ENCODE results near the gene ZSCAN18. TPM values are rescaled to one million over a fixed set of nuclear protein-coding genes. Genes with fewer than 3 reads are reported as not detected.

The ZSCAN18 gene
- polyA plus RNA-seq, 4 donors, result 6.3 to 58.1 (median 18.5) TPM

DNA sequence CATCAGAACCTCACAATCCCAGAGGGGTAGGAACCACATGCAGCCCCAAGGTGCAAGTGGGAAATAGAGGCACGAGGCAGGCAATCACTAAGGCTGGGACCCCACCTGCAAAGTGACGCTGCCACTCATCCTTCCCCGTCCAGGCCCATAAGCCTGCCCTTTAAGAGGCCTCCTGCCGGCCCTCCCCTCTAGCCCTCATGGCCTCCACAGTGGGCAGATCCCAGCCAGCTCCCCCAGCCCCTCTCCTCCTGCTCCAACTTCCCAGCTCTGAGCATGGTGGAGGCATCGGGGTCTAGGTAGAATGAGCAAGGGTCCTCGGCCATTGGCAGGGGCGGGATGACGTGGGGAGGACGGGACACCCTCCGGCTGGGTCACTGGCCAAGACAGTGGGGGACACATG lies 2.7 kb downstream of the ZSCAN18 start:
- no peaks in the 10 kb centered on the region for H3K27me3 ChIP-seq (ENCODE audit: control insufficient read depth in 3 of 3, insufficient read depth in 3 of 3, low read length in 3 of 3)
- peaks cover 0 to 4% (median 0%) of the 10 kb centered on the region in 3 donors for H3K4me1 ChIP-seq (ENCODE audit: control insufficient read depth in 3 of 3, insufficient read depth in 2 of 3, low read depth in 1 of 3, low read length in 2 of 3)
- H3K9me3 ChIP-seq (ENCODE audit: control insufficient read depth in 2 of 2, insufficient read depth in 1 of 2, low read depth in 1 of 2, low read length in 1 of 2), result peaks cover 10 to 67% of the 10 kb centered on the region in 2 donors
- H3K27ac ChIP-seq (ENCODE audit: low read depth in 1 of 3, low read length in 2 of 3), result no peak overlapping the region
- DNase-seq, result no peak
- H3K36me3 ChIP-seq (ENCODE audit: control insufficient read depth in 3 of 3, insufficient read depth in 2 of 3, low read depth in 1 of 3, low read length in 3 of 3), result peaks cover 0 to 33% (median 0%) of the 10 kb centered on the region in 3 donors
- no peak overlapping the region for H3K4me3 ChIP-seq (ENCODE audit: low read depth in 1 of 3, low read length in 3 of 3)
- FAIRE-seq, result no peak
- WGBS, 3 donors, result 92 to 99% (median 94%) methylated on average over 9 to 10 of the region's 10 CpGs

DNA sequence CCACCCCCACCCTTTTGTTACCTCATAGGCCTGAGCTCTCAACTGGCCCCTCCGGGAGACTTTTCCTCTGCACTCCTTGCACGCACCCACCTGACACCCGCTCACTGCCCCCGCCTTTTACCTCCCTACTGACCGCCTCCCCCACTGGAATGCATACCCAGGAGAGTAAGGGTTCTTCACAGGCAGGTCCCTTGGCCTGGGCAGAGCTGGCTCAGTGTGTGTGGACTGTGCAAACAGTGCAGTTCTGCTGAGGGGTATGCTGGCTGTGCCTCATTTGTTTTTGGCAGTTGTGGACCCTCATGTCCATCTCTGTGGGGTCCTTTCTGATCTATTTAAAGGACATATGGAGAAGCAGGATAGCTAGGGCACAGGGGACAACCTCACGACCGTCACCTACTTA lies 5.0 kb downstream of the ZSCAN18 start:
- 84 to 93% (median 90%) methylated on average over 7 of the region's 7 CpGs for WGBS, 3 donors
- DNase-seq (no peak), FAIRE-seq (no peak)
- no peaks in the 10 kb centered on the region for H3K27me3 ChIP-seq (ENCODE audit: control insufficient read depth in 3 of 3, insufficient read depth in 3 of 3, low read length in 3 of 3)
- H3K27ac ChIP-seq (ENCODE audit: low read depth in 1 of 3, low read length in 2 of 3), result no peak overlapping the region
- peaks cover 0 to 4% (median 0%) of the 10 kb centered on the region in 3 donors for H3K4me1 ChIP-seq (ENCODE audit: control insufficient read depth in 3 of 3, insufficient read depth in 2 of 3, low read depth in 1 of 3, low read length in 2 of 3)
- H3K4me3 ChIP-seq (ENCODE audit: low read depth in 1 of 3, low read length in 3 of 3), result no peak overlapping the region
- peaks cover 11 to 82% of the 10 kb centered on the region in 2 donors for H3K9me3 ChIP-seq (ENCODE audit: control insufficient read depth in 2 of 2, insufficient read depth in 1 of 2, low read depth in 1 of 2, low read length in 1 of 2)
- peaks cover 0 to 47% (median 0%) of the 10 kb centered on the region in 3 donors for H3K36me3 ChIP-seq (ENCODE audit: control insufficient read depth in 3 of 3, insufficient read depth in 2 of 3, low read depth in 1 of 3, low read length in 3 of 3)

DNA sequence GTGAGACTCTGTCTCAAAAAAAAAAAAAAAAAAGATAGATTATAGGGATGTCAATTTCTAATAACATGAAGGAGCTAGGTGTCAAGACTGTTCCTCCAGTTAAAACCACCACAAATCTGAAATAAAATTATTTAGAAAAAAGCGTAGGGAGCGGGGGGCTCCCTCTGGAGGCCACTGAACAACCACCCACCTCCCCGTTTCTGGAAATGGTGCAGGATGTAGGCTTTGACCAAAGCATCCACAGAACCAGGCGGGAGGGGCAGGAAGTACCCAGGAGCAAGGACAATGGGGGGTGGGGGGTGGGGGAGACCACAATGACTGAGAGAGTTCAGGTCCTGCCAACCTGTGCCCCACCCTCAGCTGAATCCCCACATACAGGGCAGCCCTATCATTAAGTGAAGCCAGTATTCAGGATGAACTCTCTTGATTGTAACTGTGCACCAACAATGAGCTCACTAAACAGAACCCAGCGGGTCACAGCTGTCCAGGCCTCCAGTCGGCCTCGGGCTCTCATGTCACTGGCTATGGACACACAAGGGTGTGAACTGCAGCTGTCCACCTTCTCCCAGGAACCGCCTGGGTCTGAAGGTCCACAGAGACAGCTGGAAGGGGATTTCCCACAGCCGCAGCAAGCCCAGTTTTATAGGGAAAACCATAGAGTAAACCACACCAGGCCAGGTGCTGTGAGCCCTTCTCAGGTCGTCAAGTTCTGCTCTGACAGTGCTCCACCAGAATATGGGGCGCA lies 6.6 kb downstream of the ZSCAN18 start:
- 75 to 82% (median 77%) methylated on average over 11 of the region's 11 CpGs for WGBS, 3 donors
- H3K4me3 ChIP-seq (ENCODE audit: low read depth in 1 of 3, low read length in 3 of 3), result no peak overlapping the region
- no peaks in the 10 kb centered on the region for H3K4me1 ChIP-seq (ENCODE audit: control insufficient read depth in 3 of 3, insufficient read depth in 2 of 3, low read depth in 1 of 3, low read length in 2 of 3)
- H3K36me3 ChIP-seq (ENCODE audit: control insufficient read depth in 3 of 3, insufficient read depth in 2 of 3, low read depth in 1 of 3, low read length in 3 of 3), result peaks cover 0 to 61% (median 0%) of the 10 kb centered on the region in 3 donors
- no peaks in the 10 kb centered on the region for H3K27me3 ChIP-seq (ENCODE audit: control insufficient read depth in 3 of 3, insufficient read depth in 3 of 3, low read length in 3 of 3)
- DNase-seq, result peak in 1 of 2 donors; percentile 28
- peaks cover 11 to 89% of the 10 kb centered on the region in 2 donors for H3K9me3 ChIP-seq (ENCODE audit: control insufficient read depth in 2 of 2, insufficient read depth in 1 of 2, low read depth in 1 of 2, low read length in 1 of 2)
- H3K27ac ChIP-seq (ENCODE audit: low read depth in 1 of 3, low read length in 2 of 3), result no peak overlapping the region
- FAIRE-seq, result no peak

DNA sequence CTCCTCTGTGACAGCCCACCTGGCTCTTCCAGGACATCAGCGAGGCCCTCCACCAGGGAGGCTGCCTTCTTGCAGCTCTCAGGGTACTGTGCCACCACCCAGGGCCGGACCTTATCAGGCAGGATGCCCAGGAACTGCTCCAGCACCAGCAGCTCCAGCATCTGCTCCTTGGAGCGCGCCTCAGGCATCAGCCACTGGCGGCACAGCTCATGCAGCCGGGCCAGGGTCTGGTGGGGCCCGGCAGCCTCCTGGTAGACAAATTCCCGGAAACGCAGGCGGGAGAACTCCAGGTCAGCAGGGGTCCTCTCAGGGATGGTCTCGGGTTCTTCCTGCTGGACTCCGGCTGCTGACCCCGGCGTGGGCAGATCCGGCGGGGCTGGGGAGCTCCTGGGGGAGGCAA lies 8.2 kb downstream of the ZSCAN18 start:
- H3K27ac ChIP-seq (ENCODE audit: low read depth in 1 of 3, low read length in 2 of 3), result no peak overlapping the region
- no peak for FAIRE-seq
- WGBS, 3 donors, result 95 to 97% (median 95%) methylated on average over 16 of the region's 16 CpGs
- H3K36me3 ChIP-seq (ENCODE audit: control insufficient read depth in 3 of 3, insufficient read depth in 2 of 3, low read depth in 1 of 3, low read length in 3 of 3), result peaks cover 0 to 63% (median 0%) of the 10 kb centered on the region in 3 donors
- H3K4me1 ChIP-seq (ENCODE audit: control insufficient read depth in 3 of 3, insufficient read depth in 2 of 3, low read depth in 1 of 3, low read length in 2 of 3), result no peaks in the 10 kb centered on the region
- H3K27me3 ChIP-seq (ENCODE audit: control insufficient read depth in 3 of 3, insufficient read depth in 3 of 3, low read length in 3 of 3), result no peaks in the 10 kb centered on the region
- H3K4me3 ChIP-seq (ENCODE audit: low read depth in 1 of 3, low read length in 3 of 3), result no peak overlapping the region
- peaks cover 12 to 89% of the 10 kb centered on the region in 2 donors for H3K9me3 ChIP-seq (ENCODE audit: control insufficient read depth in 2 of 2, insufficient read depth in 1 of 2, low read depth in 1 of 2, low read length in 1 of 2)
- DNase-seq, result no peak

DNA sequence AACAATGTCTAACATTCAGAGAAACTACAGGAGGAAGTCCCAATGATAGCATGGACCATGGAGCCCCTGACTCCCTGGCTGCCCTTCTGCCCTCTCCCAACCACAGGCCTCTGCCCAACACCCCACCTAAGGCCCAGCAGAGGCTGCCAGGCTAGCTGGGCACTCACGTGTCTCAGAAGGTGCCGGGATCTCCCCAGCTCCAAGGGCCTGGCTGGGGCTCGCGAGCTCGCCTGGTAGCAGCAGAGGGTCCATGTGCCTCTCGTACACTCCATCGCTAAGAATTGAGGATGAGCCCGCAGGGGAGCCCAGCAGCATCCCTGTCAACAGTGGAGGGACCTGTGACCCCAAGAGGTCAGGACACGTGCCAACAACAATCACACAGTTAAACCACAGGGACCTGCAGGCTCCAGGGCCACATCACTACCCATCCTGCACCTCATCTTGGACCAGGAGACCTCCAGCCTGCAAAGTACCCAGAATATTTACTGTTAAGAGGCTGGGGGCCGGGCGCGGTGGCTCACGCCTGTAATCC lies 9.4 kb downstream of the ZSCAN18 start:
- H3K9me3 ChIP-seq (ENCODE audit: control insufficient read depth in 2 of 2, insufficient read depth in 1 of 2, low read depth in 1 of 2, low read length in 1 of 2), result peaks cover 11 to 89% of the 10 kb centered on the region in 2 donors
- H3K27me3 ChIP-seq (ENCODE audit: control insufficient read depth in 3 of 3, insufficient read depth in 3 of 3, low read length in 3 of 3), result no peaks in the 10 kb centered on the region
- FAIRE-seq, result no peak
- H3K36me3 ChIP-seq (ENCODE audit: control insufficient read depth in 3 of 3, insufficient read depth in 2 of 3, low read depth in 1 of 3, low read length in 3 of 3), result peaks cover 0 to 72% (median 4%) of the 10 kb centered on the region in 3 donors
- no peak for DNase-seq
- no peak overlapping the region for H3K4me3 ChIP-seq (ENCODE audit: low read depth in 1 of 3, low read length in 3 of 3)
- no peak overlapping the region for H3K27ac ChIP-seq (ENCODE audit: low read depth in 1 of 3, low read length in 2 of 3)
- H3K4me1 ChIP-seq (ENCODE audit: control insufficient read depth in 3 of 3, insufficient read depth in 2 of 3, low read depth in 1 of 3, low read length in 2 of 3), result no peaks in the 10 kb centered on the region
- WGBS, 3 donors, result 97 to 98% (median 98%) methylated on average over 12 to 13 of the region's 13 CpGs

DNA sequence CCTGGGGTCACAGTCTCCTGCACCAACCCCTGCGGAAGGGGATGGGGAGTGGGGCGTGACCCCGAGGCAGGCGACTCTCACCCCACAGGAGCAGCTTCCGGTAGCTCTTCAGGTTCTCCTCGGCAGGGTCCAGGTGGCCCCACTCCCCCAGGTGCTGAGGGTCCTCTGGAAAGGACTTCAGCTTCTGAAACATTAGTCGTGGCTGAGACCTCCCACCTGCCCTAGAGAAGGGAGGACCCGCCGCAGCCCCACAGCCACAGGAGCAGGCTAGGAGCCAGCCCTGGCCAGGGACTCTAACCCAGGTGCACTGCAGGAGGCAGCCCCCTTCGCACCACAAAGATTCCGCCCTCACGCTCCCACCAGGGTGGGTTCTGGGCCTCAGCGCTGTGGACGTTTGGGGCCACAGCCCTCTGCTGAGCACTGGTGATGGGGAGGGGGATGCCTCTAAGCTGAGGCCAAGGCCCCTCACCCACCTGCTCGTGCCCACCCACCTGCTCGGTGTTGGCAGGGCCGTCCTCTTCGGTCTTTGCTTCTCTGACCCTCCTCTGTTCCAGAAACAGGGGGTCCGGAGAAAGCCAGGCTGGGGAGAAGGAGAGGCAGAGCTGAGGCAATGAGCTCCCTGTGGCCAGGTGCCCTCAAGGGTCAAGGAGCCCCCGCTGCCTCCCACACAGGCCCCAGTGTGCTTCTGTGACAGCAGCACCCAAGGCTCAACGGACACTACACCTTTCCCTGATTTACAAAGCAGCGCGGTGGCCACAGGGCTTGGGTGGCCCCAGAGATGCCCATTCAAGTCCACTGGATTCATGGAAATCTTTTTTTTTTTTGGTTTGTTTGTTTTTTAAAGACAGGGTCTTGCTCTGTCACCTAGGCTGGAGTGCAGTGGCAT lies 11.0 kb downstream of the ZSCAN18 start:
- DNase-seq (no peak), FAIRE-seq (no peak)
- Histone ChIP-seq H3K36me3 (ENCODE audit: control insufficient read depth in 3 of 3, insufficient read depth in 2 of 3, low read depth in 1 of 3, low read length in 3 of 3) (peaks cover 0 to 67% (median 4%) of the 10 kb centered on the region in 3 donors), H3K4me3 (ENCODE audit: low read depth in 1 of 3, low read length in 3 of 3) (no peak overlapping the region), H3K9me3 (ENCODE audit: control insufficient read depth in 2 of 2, insufficient read depth in 1 of 2, low read depth in 1 of 2, low read length in 1 of 2) (peaks cover 9 to 95% of the 10 kb centered on the region in 2 donors), H3K4me1 (ENCODE audit: control insufficient read depth in 3 of 3, insufficient read depth in 2 of 3, low read depth in 1 of 3, low read length in 2 of 3) (no peaks in the 10 kb centered on the region), H3K27ac (ENCODE audit: low read depth in 1 of 3, low read length in 2 of 3) (no peak overlapping the region), H3K27me3 (ENCODE audit: control insufficient read depth in 3 of 3, insufficient read depth in 3 of 3, low read length in 3 of 3) (no peaks in the 10 kb centered on the region)
- 94 to 96% (median 95%) methylated on average over 20 to 23 of the region's 23 CpGs for WGBS, 3 donors

DNA sequence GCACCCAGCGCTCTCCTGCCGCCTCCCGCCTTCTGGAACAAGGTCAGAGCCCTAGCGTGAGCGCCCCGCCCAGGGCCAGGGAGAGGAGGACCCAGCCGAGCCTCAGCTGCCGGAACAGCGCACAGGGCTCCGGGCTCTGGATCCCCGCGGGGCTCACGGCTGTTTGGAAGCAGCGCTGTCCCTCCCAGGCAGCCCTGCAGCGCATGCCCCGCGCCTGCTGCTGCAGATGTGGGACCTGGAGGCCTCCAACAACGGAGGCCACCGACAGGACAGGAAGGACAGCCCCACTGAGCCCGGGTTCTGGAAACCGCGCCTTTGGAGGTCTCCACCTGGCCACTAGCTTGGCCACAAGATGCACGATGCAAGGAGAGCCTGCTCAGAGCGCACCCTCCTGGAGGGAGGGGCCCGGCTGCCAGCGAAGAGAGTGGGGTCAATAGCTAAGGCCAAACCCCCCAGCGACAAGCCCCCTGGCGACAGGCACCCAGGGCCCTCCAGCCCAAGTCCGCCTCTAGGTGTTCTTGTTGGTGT lies 12.6 kb downstream of the ZSCAN18 start:
- peaks cover 7 to 94% of the 10 kb centered on the region in 2 donors for H3K9me3 ChIP-seq (ENCODE audit: control insufficient read depth in 2 of 2, insufficient read depth in 1 of 2, low read depth in 1 of 2, low read length in 1 of 2)
- H3K4me3 ChIP-seq (ENCODE audit: low read depth in 1 of 3, low read length in 3 of 3), result no peak overlapping the region
- H3K27me3 ChIP-seq (ENCODE audit: control insufficient read depth in 3 of 3, insufficient read depth in 3 of 3, low read length in 3 of 3), result no peaks in the 10 kb centered on the region
- FAIRE-seq (no peak), DNase-seq (no peak)
- H3K4me1 ChIP-seq (ENCODE audit: control insufficient read depth in 3 of 3, insufficient read depth in 2 of 3, low read depth in 1 of 3, low read length in 2 of 3), result no peaks in the 10 kb centered on the region
- H3K36me3 ChIP-seq (ENCODE audit: control insufficient read depth in 3 of 3, insufficient read depth in 2 of 3, low read depth in 1 of 3, low read length in 3 of 3), result peaks cover 0 to 61% (median 4%) of the 10 kb centered on the region in 3 donors
- WGBS, 3 donors, result 92 to 97% (median 95%) methylated on average over 27 to 29 of the region's 29 CpGs
- H3K27ac ChIP-seq (ENCODE audit: low read depth in 1 of 3, low read length in 2 of 3), result no peak overlapping the region
